Stimulated activated naive CD4-positive, alpha-beta T cell (primary cell): ENCODE data around the gene RPP25.

Experiments used
- DNase-seq, 6 experiments: peaks; one replicate each; lab custom pipeline; 2025; lab: John Stamatoyannopoulos, UW

RPP25 gene

GRCh38 chr15:74956648-74957475 lies at the start of gene RPP25:
TSS of gene RPP25 (minus strand) at chr15:74956772. CDS start at chr15:74956583, 189 bp downstream.
- DNase-seq, result peak; percentile 29 to 63 (median 47)

GRCh38 chr15:75002398-75002797 lies 45.8 kb upstream of the RPP25 start:
- no peak for DNase-seq

GRCh38 chr15:75001310-75001709 lies 44.7 kb upstream of the RPP25 start:
- no peak for DNase-seq

DNA sequence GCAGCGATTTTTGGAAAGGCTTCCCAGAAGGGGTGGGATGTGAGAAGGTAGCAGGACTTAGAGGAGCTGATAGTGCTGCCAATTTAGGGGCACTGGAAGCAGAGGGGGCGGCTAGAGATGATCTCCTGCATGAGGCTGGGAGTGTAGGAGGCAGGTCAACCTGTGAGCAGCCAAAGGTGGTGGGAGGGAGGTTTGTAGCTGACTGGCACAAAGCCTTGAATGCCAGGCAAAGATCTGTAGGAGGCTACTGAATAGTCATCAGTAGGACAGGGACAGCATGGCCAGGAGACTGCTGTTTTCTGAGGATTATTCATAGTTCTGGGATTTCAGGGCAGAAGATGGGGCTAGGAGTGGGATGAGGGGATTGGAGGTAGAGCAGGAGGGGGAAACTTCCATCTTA lies 41.0 kb upstream of the RPP25 start:
- no peak for DNase-seq

- no peak for DNase-seq
Measured at GRCh38 chr15:74997141-74997540, 40.6 kb upstream of the RPP25 start.

DNA sequence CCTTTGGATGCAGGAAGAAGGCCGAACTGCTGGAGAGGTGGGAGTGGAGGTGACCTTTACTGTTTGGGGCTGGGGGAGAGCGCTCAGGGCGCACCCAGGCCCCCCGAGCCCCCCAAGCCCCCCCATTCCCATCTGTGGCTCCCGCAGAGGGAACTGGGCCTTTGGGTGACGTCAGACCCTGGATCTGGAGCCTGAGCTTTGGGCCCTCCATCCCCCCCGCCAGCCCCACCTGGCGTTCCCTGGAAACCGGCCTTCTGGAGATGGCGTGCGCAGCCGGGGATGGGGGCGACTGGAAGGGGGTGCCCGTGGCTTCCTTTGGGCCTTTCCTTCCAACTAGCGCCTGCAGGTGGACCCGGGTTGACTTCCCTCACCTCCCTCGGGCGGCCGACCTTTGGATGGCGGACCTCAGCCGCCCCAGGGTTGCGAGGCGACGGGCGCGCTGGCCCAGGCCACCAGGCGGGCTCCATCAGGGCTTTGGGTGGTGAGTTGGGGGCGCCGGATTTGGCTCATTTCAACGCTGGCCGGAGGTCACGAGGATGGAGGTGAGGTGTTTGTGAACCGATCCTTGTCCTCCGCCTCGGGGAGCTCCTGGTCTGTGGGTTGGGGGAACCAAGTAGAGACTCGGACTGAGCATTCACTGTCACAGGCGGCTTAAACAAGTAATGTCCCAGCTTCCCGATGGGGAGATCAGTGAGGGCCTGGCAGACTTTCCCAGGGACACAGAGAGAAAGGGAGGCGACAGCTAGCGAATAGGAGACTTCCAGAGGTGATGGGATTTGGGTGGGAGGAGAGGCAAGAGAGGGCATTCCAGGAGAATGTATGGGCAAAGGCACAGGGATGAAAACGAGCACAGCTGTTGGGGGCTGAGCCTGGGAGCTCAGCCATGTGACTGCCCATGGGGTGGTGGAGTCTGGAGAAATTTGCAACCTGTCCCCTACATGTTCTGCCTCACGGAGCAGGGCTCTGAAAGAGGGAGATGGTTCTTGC lies 39.5 kb upstream of the RPP25 start:
- DNase-seq, result peak in 1 of 6 experiments; percentile 17

DNA sequence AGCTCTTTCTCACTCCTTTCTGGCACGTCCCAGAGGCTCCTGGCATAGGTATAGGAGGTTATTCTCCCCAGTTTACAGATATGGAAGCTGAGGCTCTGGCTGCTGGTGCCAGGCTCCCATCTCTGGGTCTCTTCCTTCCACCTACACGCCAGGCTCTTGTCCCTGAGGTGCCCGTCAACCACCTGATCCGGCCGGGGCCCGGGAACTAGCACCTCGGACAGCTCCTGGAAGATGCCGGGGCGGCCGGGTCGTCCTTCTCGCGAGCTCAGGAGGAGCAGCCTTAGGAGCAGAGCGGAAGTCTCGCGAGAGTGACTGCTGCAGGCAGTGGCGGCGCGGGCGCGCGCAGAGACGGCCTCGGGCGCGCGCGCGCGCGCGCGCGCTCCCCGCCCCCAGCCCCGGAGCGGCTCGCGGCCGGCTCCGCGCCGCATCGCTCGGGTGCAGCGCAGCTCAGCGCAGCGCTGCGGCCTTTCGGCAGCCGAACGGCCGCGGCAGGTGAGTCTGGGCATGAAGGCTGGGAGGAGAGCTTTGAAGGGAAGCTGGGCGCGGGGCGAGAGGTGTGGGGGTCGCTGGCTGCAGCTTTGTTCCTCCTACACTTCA lies 38.7 kb upstream of the RPP25 start, which contains the start of gene SCAMP5:
SCAMP5 (plus strand) TSS at position 382 of the 597 bp plus-strand sequence. CDS start 16,277 bp downstream, outside the sequence.
- DNase-seq, result peak; percentile 79 to 91 (median 88)

GRCh38 chr15:74994685-74995084 lies 38.1 kb upstream of the RPP25 start:
- no peak for DNase-seq

DNA sequence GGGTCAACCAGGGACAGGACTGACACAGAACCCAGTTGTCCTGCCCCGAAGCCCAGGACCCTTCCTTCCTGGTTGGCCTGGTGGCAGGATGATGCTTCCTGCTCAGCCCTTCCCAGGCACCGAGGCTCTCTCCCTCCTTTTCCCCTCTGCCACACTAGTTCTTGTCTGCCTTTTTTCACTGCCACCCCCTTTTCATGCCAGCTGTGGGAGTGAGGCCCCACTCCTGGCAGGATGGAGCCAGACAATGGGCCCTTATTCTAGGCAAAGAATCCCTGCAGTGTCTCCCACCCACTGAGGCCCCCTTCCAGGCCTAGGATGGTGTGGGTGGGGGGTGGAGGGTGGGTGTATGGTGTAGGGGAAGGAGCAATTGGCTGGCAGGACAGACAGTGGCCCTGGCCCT lies 37.7 kb upstream of the RPP25 start:
- no peak for DNase-seq

DNA sequence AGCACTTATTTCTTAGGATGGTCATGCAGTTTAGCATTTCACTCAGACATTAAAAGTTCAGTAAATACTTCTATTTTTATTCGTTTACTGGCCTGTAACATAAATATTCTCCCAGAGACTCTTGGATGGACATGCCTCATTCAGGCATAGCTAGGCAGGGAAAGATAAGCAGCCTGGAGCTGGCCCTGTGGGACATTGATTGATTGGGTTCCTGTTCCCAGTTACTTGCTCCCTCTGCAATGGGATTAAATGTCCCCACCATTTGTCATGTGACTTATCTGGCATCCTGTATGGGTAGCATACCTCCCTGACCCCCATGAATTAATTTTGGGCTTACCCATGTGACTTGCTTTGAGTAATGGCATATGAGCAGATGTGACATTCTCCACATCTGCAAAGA lies 36.0 kb upstream of the RPP25 start:
- no peak for DNase-seq

DNA sequence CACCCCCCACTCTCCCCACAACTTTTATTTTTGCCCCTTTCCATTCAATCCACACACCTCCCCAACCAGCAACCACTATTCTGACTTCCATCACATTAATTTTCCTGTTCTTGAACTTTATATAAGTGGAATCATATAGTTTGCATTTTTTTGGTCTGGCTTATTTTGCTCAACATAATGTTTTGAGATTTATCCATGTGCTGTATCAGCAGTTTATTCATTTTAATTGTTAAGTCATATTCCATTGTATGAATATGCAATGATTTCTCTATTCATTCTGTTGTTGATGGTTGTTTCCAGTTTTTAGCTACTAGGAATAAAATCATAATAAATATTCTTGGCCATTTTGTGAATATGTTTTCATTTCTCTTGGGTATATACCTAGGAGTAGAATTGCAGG lies 33.0 kb upstream of the RPP25 start:
- DNase-seq, result no peak

DNA sequence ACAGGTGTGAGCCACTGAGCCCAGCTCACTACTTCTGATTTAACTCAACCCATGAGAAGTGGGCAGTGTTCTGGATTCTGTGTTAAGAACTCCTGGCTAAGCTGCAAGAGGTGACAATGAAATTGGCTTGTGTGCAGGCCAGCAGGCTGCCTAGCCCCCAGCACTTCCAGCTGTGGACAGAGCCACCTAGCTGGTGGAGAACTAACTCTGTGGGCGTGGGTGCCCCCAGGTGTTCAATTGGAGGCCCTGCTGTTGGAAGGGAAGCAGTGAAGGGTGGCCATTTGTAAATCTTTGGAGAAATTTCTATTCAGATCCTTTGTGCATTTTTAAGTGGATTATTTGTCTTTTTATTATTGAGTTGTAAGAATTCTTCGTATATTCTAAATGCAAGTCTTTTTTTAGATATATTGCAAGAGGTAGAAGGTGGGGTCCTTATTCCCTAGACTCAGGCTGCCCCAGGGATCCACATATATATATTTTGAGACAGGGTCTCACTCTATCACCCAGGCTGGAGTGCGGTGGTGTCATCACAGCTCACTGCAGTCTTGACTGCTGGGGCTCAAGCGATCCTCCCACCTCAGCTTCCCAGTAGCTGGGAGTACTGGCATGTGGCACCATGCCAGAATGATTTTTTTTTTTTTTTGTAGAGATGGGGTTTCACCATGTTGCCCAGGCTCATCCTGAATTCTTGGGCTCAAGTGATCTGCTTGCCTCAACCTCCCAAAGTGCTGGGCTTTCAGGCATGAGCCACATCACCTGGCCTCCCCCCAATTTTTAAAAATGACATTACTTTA lies 31.6 kb upstream of the RPP25 start:
- DNase-seq, result peak in 3 of 6 experiments; percentile 3 to 16 (median 11)

GRCh38 chr15:74983725-74984231 lies 27.2 kb upstream of the RPP25 start:
- DNase-seq, result no peak

- no peak for DNase-seq
Measured at GRCh38 chr15:74982183-74982582, 25.6 kb upstream of the RPP25 start.

GRCh38 chr15:74978503-74978902 lies 21.9 kb upstream of the RPP25 start:
- no peak for DNase-seq

- DNase-seq, result no peak
Measured at GRCh38 chr15:74978077-74978476, 21.5 kb upstream of the RPP25 start.

DNA sequence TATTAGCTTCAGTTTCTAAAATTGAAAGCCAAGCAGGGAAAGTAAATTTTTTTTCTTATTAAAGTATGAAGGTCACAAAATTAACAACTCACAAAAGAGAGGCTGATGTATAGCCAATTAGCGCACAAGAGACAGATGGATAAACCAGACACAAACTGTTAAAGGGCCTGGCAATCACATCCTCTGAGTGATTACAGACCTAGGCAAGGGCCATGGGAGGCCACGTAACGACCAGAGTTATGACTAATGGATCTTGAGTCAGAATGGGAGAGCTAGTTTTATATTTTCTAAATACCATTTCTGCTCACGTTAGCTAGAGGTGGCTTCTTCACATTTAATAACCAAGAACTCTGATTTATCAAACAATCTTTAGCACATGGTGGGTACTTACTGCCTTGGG lies 21.0 kb upstream of the RPP25 start:
- DNase-seq, result no peak

- no peak for DNase-seq
Measured at GRCh38 chr15:74976159-74976558, 19.6 kb upstream of the RPP25 start.

GRCh38 chr15:74967670-74968069 lies 11.1 kb upstream of the RPP25 start:
- DNase-seq, result no peak

GRCh38 chr15:74964794-74965193 lies 8.2 kb upstream of the RPP25 start:
- DNase-seq, result no peak

GRCh38 chr15:74963213-74963612 lies 6.6 kb upstream of the RPP25 start:
- DNase-seq, result no peak
